ENCODE data around the gene ZNF385C. TPM values are rescaled to one million over a fixed set of nuclear protein-coding genes. Genes with fewer than 3 reads are reported as not detected.

ZNF385C gene
- total RNA-seq, 1 experiment from 2014 or later, result 2.8 TPM

DNA sequence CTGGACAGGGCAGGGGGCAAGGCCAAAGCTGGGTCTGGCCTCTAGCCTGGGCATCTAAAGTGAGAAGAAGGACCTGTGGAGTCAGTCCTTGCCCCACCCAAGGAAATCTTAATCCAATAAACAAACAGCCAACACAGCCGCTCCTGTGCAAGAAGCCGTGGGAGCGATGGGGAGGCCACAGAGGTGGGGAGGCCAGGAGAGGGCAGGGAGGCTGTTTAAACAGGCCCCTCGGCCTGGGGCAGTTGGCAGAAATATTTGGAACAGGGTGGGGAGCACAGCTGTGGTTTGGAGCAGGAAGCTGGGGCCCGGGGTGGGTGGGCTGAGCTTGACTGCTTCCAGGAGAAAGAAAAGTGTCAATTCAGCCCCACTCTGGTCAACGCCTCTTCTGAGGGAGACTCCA is 5.3 kb downstream of the ZNF385C start:
- no peaks in the 10 kb centered on the region for H3K79me2 ChIP-seq (ENCODE audit: insufficient read depth, low read length)
- no peak overlapping the region for H2AK5ac ChIP-seq (ENCODE audit: insufficient read length, low read length)
- no peak overlapping the region for H2BK20ac ChIP-seq (ENCODE audit: low read depth, low read length, poor library complexity, severe bottlenecking)
- no peak overlapping the region for H3K23ac ChIP-seq (ENCODE audit: insufficient read length, low read depth, low read length)
- Mint-ChIP-seq H3K27me3 (ENCODE audit: low read depth) (peaks cover 33% of the 10 kb centered on the region), H3K27ac (no peak overlapping the region), H3K36me3 (ENCODE audit: insufficient read depth in 1 of 3, low read depth in 3 of 3) (no peaks in the 10 kb centered on the region), H3K4me3 (no peak overlapping the region), H3K4me1 (peaks cover 20 to 39% of the 10 kb centered on the region in 2 experiments), H3K9me3 (no peaks in the 10 kb centered on the region)
- H3K4me1 ChIP-seq (ENCODE audit: insufficient read depth, low read length), result no peaks in the 10 kb centered on the region
- H3K27me3 ChIP-seq (ENCODE audit: insufficient read depth, low read length), result peaks cover 11% of the 10 kb centered on the region; the same call in 1 of the 2 replicates
- no peak overlapping the region for H2BK120ac ChIP-seq (ENCODE audit: low read depth, low read length, poor library complexity, severe bottlenecking)
- H4K20me1 ChIP-seq (ENCODE audit: control insufficient read depth, insufficient read depth, insufficient read length), result no peaks in the 10 kb centered on the region
- H3K27ac ChIP-seq (ENCODE audit: insufficient read length, low read depth, low read length), result no peak overlapping the region
- H3K23me2 ChIP-seq (ENCODE audit: insufficient read length, low read depth, low read length, poor library complexity, severe bottlenecking), result peaks cover 6% of the 10 kb centered on the region
- TF ChIP-seq, protein P1, sequence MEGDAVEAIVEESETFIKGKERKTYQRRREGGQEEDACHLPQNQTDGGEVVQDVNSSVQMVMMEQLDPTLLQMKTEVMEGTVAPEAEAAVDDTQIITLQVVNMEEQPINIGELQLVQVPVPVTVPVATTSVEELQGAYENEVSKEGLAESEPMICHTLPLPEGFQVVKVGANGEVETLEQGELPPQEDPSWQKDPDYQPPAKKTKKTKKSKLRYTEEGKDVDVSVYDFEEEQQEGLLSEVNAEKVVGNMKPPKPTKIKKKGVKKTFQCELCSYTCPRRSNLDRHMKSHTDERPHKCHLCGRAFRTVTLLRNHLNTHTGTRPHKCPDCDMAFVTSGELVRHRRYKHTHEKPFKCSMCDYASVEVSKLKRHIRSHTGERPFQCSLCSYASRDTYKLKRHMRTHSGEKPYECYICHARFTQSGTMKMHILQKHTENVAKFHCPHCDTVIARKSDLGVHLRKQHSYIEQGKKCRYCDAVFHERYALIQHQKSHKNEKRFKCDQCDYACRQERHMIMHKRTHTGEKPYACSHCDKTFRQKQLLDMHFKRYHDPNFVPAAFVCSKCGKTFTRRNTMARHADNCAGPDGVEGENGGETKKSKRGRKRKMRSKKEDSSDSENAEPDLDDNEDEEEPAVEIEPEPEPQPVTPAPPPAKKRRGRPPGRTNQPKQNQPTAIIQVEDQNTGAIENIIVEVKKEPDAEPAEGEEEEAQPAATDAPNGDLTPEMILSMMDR (conservative IDR thresholded peaks at IDR 0.05), result no peak
- no peak overlapping the region for H3K18ac ChIP-seq (ENCODE audit: insufficient read length, low read depth, low read length)
- no peak overlapping the region for H2BK5ac ChIP-seq (ENCODE audit: insufficient read length, low read length)
- no peak overlapping the region for H4K5ac ChIP-seq (ENCODE audit: insufficient read length, low read depth, low read length)
- no peak for DNase-seq
- H4K8ac ChIP-seq (replicated peaks; ENCODE audit: insufficient read length, low read depth, low read length), result no peak overlapping the region
- no peak overlapping the region for H3K4me2 ChIP-seq (ENCODE audit: insufficient read depth, insufficient read length, low read length)
- H3K56ac ChIP-seq (ENCODE audit: insufficient read length, low read depth, low read length), result no peak overlapping the region
- H3K14ac ChIP-seq (ENCODE audit: insufficient read depth, low read length), result no peak overlapping the region
- H3K9ac ChIP-seq (ENCODE audit: extremely low read depth, insufficient read length, low read length), result no peak overlapping the region
- no CpG with 5 or more reads among the region's 6 CpGs for WGBS (ENCODE audit: extremely low coverage, insufficient read length, low lambda C conversion rate)
- H2AFZ ChIP-seq (ENCODE audit: low read length), result no peak overlapping the region
- H2BK15ac ChIP-seq (ENCODE audit: low read depth, low read length), result no peak overlapping the region
- H4K91ac ChIP-seq (ENCODE audit: insufficient read length, low read depth, low read length), result no peak overlapping the region
- no peak overlapping the region for H3K4ac ChIP-seq (ENCODE audit: low read depth, low read length)
- no peaks in the 10 kb centered on the region for H3K79me1 ChIP-seq (ENCODE audit: insufficient read depth, low read depth, low read length, poor library complexity, severe bottlenecking)
- no peaks in the 10 kb centered on the region for H3K9me3 ChIP-seq (ENCODE audit: control insufficient read depth, low read depth, low read length)
- H3T11ph ChIP-seq (ENCODE audit: low read length), result no peak overlapping the region
- H2BK12ac ChIP-seq (ENCODE audit: insufficient read length, low read depth, low read length), result no peak overlapping the region

All from H9 (cell line).